Glutamatergic neuron (in vitro differentiated cells): Measurements from ENCODE around the gene CCDC126. TPM values are rescaled to one million over a fixed set of nuclear protein-coding genes. Genes with fewer than 3 reads are reported as not detected.

ENCODE experiments used
- DNase-seq: peaks from one replicate; pipeline ENCODE4 v3.0.0; 2022
- H3K27ac Mint-ChIP-seq: one replicate; pipeline ENCODE4 v1.8.0; 2020; ENCODE audit warnings: mild to moderate bottlenecking, mixed read lengths, inconsistent platforms; ENCODE audit not compliant: unreplicated experiment
- H3K27me3 Mint-ChIP-seq: one replicate; pipeline ENCODE4 v1.8.0; 2020; ENCODE audit warnings: mild to moderate bottlenecking, moderate library complexity, mixed read lengths, inconsistent platforms; ENCODE audit not compliant: unreplicated experiment
- H3K36me3 Mint-ChIP-seq: one replicate; pipeline ENCODE4 v1.8.0; 2020; ENCODE audit warnings: mild to moderate bottlenecking, mixed read lengths, inconsistent platforms; ENCODE audit not compliant: unreplicated experiment
- H3K4me1 Mint-ChIP-seq: one replicate; pipeline ENCODE4 v1.8.0; 2020; ENCODE audit warnings: mild to moderate bottlenecking, low read depth, mixed read lengths, inconsistent platforms; ENCODE audit not compliant: unreplicated experiment
- H3K4me3 Mint-ChIP-seq: one replicate; pipeline ENCODE4 v1.8.0; 2020; ENCODE audit warnings: mild to moderate bottlenecking, mixed read lengths, inconsistent platforms; ENCODE audit not compliant: unreplicated experiment
- H3K9me3 Mint-ChIP-seq: one replicate; pipeline ENCODE4 v1.8.0; 2020; ENCODE audit warnings: mild to moderate bottlenecking, moderate library complexity, mixed read lengths, inconsistent platforms; ENCODE audit not compliant: unreplicated experiment
- CTCF ChIP-seq: fragments of 200-600 bp; sonication (generic); IDR thresholded peaks from one replicate; pipeline ENCODE4 v1.5.0; 2021; ENCODE audit not compliant: partially characterized antibody, unreplicated experiment
- total RNA-seq: library from RNA; stranded (reverse); fragmentation: NEBNext Ultra II Directional; extraction: Animal tissue kit (Norgen Biotek cat#: 25700); gene quantifications from one replicate; pipeline ENCODE4 v1.2.1, GENCODE V29; 2021; ENCODE audit not compliant: unreplicated experiment

The CCDC126 gene
- total RNA-seq, 1 donor from 2014 or later: 17.4 TPM

- TF ChIP-seq CTCF: no peak
- no peak for DNase-seq
- no peaks in the 10 kb centered on the region for H3K4me1 Mint-ChIP-seq
- H3K27me3 Mint-ChIP-seq: peaks cover 6% of the 10 kb centered on the region
- H3K4me3 Mint-ChIP-seq: no peak overlapping the region
- H3K36me3 Mint-ChIP-seq: no peaks in the 10 kb centered on the region
- no peaks in the 10 kb centered on the region for H3K9me3 Mint-ChIP-seq
- H3K27ac Mint-ChIP-seq: no peak overlapping the region
Observed at GRCh38 chr7:23586159-23586558, 11.0 kb upstream of the CCDC126 start.

GRCh38 chr7:23590529-23590928 lies 6.7 kb upstream of the CCDC126 start:
- Mint-ChIP-seq H3K27me3 (peaks cover under 1% of the 10 kb centered on the region), H3K27ac (no peak overlapping the region), H3K36me3 (no peaks in the 10 kb centered on the region), H3K4me3 (no peak overlapping the region), H3K4me1 (no peaks in the 10 kb centered on the region), H3K9me3 (no peaks in the 10 kb centered on the region)
- no peak for TF ChIP-seq CTCF
- DNase-seq: no peak

- Mint-ChIP-seq H3K27me3 (peaks cover 6% of the 10 kb centered on the region), H3K36me3 (no peaks in the 10 kb centered on the region), H3K4me3 (no peak overlapping the region), H3K4me1 (peaks cover 7% of the 10 kb centered on the region), H3K27ac (no peak overlapping the region), H3K9me3 (peaks cover 6% of the 10 kb centered on the region)
- DNase-seq: no peak
- no peak for TF ChIP-seq CTCF
Observed at GRCh38 chr7:23593706-23594105, 3.5 kb upstream of the CCDC126 start.

GRCh38 chr7:23594879-23595604 lies 2.1 kb upstream of the CCDC126 start:
- peaks cover 13% of the 10 kb centered on the region for H3K4me1 Mint-ChIP-seq
- H3K27me3 Mint-ChIP-seq: peaks cover 6% of the 10 kb centered on the region
- H3K4me3 Mint-ChIP-seq: no peak overlapping the region
- no peak overlapping the region for H3K27ac Mint-ChIP-seq
- no peak for DNase-seq
- H3K36me3 Mint-ChIP-seq: no peaks in the 10 kb centered on the region
- H3K9me3 Mint-ChIP-seq: peaks cover 6% of the 10 kb centered on the region
- TF ChIP-seq CTCF: no peak

- TF ChIP-seq CTCF: no peak
- peaks cover 6% of the 10 kb centered on the region for H3K27me3 Mint-ChIP-seq
- peak overlapping the region; percentile 97 for H3K4me3 Mint-ChIP-seq
- no peak for DNase-seq
- no peaks in the 10 kb centered on the region for H3K36me3 Mint-ChIP-seq
- H3K9me3 Mint-ChIP-seq: peaks cover 6% of the 10 kb centered on the region
- peaks cover 16% of the 10 kb centered on the region for H3K4me1 Mint-ChIP-seq
- H3K27ac Mint-ChIP-seq: peak overlapping the region; percentile 96
Observed at GRCh38 chr7:23598296-23598695, 1.1 kb downstream of the CCDC126 start.
